CD1c-positive myeloid dendritic cell (primary cell): Measurements from ENCODE around the gene AGFG2.
A peak's percentile ranks its signal among the peaks of the same experiment; 100 is the strongest.
"Not testable (repeated sequence)": the region's sequence is repeated elsewhere in the genome, so short reads cannot be mapped to it uniquely, and the experiment has no call there.

Source experiments
- DNase-seq: peaks from one replicate; pipeline ENCODE4 v3.0.0-alpha.2; 2016; ENCODE audit errors: extremely low spot score

The AGFG2 gene

DNA sequence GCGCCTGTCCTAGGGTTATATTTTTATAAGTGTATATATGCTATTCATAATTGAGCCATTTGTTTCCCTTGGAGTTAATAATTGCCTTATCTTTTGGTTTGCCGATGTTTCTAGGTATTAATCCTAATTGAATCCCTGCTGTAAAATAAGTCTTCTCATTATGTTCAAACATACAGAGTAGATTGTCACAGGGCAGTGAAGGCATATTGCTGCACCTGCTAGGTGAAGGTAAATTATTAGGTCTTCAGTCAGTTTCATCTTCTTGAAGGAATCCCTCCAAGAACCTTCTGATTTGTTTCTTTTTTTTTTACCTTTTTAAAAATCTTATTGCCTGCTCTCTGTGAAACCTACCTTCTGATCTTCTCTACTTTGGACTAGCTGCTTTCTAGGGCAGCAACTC is 17.9 kb upstream of the AGFG2 start:
- DNase-seq, result no peak

- DNase-seq, result peak; percentile 87
Measured at GRCh38 chr7:100521909-100522593, 17.0 kb upstream of the AGFG2 start.

- DNase-seq, result not testable (repeated sequence)
Measured at GRCh38 chr7:100523192-100523591, 15.8 kb upstream of the AGFG2 start.

- DNase-seq, result not testable (repeated sequence)
Measured at GRCh38 chr7:100528108-100528866, 10.7 kb upstream of the AGFG2 start.

DNA sequence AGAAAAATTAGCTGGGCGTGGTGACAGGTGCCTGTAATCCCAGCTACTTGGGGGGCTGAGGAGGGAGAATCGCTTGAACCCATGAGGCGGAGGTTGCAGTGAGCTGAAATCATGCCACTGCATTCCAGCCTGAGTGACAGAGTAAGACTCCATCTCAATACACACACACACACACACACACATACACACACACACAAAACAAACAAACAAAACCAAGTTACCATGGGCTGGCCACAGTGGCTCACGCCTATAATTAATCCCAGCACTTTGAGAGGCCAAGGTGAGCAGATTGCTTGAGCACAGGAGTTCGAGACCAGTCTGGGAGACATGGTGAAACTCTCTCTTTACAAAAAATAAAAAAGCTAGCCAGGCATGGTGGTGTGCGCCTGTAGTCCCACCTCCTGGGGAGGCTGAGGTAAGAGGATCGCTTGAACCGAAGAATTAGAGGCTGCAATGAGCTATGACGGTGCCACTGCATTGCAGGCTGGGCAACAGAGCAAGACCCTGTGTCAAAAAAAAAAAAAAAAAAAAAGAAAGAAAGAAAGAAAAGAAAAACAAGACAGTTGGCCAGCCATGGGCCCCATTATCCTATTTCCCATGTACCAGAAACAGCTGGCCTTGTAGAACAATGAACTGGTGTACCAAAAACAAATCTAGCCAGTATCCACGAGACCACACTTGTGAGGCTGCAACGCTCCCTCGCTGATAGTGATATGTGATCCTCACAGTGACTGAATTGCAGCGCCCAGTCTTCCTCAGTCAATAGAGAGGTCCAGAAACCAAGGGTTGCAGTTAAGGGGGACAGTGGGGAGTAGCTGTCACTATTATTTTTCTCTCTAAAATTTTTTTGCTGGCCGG is 6.6 kb upstream of the AGFG2 start:
- DNase-seq, result no peak

GRCh38 chr7:100535982-100536381 is 3.0 kb upstream of the AGFG2 start:
- DNase-seq, result not testable (repeated sequence)

DNA sequence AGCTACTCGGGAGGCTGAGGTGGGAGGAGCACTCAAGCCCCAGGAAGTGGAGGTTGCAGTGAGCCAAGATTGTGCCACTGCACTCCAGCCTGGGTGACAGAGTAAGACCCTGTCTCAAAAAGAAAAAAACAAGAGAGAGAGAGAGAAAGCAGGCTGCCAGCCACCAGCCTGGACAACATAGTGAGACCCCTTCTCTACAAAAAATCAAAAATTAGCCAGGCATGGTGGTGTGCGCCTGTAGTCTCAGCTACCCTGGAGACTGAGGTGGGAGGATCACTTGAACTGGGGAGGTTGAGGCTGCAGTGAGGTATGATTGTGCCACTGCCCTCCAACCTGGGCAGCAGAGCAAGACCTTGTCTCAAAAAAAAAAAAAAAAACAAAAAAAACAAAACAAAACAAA is 2.3 kb upstream of the AGFG2 start:
- DNase-seq, result not testable (repeated sequence)

- no peak for DNase-seq
Measured at GRCh38 chr7:100538348-100538653, 702 bp upstream of the AGFG2 start.

- no peak for DNase-seq
Measured at GRCh38 chr7:100539436-100540006, 518 bp downstream of the AGFG2 start.

- no peak for DNase-seq
Measured at GRCh38 chr7:100540073-100540723, 1.2 kb downstream of the AGFG2 start.

DNA sequence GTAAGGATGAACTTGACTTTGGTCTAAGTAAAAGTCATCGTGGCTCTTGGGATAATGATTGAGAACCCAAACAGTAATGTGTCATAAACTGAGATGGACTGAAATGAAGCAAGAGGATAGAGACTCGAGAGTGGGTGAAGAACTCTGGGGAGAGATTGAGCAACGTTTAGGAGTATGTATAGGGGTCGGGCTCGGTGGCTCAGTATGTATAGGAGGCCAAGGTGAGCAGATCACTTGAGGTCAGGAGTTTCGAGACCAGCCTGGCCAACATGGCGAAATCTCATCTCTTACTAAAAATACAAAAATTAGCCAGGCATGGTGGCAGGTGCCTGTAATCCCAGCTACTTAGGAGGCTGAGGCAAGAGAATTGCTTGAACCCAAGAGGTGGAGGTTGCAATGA is 2.3 kb downstream of the AGFG2 start:
- DNase-seq, result peak; percentile 7

GRCh38 chr7:100543586-100543985 is 4.6 kb downstream of the AGFG2 start:
- DNase-seq, result no peak

DNA sequence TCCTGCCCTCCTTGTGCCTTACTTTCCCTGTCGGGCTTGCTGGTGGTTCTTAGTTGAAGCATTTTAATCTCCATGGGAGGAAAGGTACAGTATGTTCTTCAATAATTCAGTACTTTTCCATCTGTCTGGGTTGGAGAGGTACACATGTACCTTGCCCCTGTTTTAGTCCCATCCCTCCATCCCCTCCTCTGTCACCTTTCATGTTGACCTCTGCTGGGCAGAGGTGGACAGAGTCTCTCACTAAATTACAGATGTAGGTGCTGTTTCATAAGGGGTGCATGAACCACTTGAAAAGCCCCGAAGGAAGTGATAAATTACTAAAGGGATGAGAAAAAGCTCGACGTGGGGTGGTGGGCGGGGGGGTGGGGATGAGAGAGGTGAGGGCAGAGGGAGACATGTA is 5.4 kb downstream of the AGFG2 start:
- DNase-seq, result no peak

DNA sequence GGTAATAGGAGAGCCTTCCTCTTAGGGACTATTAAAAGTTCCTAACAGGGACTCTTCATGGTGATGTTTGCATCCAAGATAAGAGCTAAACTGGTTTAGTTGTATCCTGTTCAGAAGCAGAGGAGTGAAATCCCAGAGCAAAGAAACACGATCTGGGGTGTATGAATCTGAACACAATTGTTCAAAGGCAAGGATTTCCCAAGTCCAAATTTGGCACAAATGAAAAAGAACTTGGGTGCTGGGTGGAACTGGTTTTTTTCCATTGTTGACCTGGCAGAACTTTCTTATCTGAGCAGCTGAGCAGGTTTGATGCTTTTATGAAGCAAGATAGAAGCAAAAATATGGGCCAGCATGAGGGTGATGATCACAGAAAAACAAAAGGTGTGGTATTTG is 6.0 kb downstream of the AGFG2 start:
- DNase-seq, result no peak

GRCh38 chr7:100545360-100546128 is 6.5 kb downstream of the AGFG2 start:
- peak; percentile 66 for DNase-seq

GRCh38 chr7:100546129-100546925 is 7.3 kb downstream of the AGFG2 start:
- no peak for DNase-seq

GRCh38 chr7:100546926-100547800 is 8.2 kb downstream of the AGFG2 start:
- DNase-seq, result no peak

DNA sequence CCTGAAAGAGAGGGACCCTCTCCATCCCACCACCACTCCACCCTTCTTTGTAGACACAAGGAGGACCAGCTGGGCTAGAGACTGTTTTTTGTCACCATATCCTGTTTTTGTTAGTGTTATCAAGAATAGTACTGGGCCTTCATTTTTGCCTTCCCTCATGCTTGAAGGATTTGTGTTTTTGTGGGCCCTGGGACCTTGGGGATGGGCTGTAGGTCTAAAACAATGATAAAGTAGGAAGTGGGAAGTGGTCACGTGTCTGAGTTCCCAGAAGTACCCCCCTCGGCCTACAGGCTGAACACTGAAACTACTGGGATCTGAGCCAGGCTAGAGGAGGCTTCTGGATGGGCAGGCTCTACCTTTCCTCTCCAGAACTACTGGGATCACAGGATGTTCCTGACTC is 8.9 kb downstream of the AGFG2 start:
- peak; percentile 25 for DNase-seq

DNA sequence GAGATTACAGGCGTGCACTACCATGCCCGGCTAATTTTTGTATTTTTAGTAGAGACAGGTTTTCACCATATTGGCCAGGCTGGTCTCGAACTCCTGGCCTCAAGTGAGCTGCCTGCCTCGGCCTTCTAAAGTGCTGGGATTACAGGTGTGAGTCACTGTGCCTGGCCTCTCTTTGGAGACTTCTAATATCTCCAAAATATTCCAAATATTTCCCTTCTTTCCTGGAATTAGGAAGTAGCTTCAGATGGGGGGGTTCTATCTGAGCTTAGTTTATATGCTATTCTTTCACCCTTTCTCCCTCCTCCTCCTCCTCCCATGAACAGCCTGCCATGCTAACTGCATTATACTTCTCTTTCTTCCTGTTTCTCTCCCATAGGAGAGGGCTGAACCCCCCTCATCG is 9.4 kb downstream of the AGFG2 start:
- DNase-seq, result not testable (repeated sequence)
